GM12873 (cell line): ENCODE data around the gene RNPS1.

ENCODE experiments used
- TF ChIP-seq, protein P1 (sequence below): IDR thresholded peaks from 2 replicates; pipeline ENCODE4 v1.5.1; 2012; ENCODE audit warnings: low read depth, mild to moderate bottlenecking, moderate library complexity, low read length, control low read depth; ENCODE audit not compliant: insufficient read depth; ENCODE audit errors: missing control alignments

Gene RNPS1

DNA sequence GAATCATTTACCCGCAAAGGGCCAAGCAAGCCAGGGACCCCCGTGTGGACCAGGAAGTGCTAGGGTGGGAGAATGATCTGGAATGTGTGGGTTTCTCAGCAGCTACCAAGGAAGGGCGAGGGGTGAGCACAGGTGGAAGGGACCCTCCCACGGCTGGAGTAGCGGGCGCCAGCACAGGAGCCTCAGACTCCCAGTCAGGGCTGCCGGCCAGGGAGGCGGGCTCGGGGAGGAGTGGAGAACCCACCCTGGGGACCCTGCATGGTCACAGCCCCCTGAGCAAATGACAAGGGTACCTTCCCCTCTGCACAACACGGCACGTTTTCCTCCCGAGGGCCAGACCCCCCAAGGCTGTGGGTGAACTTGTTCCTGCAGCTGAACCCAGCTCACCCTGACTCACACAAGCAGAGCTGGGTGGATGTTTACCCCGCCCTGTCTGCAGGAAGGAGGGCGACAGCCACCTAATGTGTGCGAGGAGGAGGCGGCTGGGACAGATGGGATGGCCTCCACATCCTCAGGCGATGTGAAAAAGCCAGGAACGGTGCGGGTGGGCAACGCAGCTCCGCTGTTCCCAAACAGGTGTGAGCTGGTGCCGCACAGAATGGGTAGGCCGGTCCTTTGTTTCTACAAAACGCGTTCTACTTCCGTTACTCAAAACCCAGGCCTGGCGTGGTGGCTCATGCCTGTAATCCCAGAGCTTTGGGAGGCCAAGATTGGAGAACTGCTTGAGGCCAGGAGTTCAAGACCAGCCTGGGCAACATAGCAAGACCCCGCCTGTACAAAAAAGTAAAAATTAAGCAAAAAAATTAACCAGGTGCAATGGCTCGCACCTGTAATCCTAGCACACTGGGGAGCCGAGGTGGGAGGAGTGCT, 22.8 kb downstream of the RNPS1 start:
- TF ChIP-seq, protein P1, sequence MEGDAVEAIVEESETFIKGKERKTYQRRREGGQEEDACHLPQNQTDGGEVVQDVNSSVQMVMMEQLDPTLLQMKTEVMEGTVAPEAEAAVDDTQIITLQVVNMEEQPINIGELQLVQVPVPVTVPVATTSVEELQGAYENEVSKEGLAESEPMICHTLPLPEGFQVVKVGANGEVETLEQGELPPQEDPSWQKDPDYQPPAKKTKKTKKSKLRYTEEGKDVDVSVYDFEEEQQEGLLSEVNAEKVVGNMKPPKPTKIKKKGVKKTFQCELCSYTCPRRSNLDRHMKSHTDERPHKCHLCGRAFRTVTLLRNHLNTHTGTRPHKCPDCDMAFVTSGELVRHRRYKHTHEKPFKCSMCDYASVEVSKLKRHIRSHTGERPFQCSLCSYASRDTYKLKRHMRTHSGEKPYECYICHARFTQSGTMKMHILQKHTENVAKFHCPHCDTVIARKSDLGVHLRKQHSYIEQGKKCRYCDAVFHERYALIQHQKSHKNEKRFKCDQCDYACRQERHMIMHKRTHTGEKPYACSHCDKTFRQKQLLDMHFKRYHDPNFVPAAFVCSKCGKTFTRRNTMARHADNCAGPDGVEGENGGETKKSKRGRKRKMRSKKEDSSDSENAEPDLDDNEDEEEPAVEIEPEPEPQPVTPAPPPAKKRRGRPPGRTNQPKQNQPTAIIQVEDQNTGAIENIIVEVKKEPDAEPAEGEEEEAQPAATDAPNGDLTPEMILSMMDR, result no peak

DNA sequence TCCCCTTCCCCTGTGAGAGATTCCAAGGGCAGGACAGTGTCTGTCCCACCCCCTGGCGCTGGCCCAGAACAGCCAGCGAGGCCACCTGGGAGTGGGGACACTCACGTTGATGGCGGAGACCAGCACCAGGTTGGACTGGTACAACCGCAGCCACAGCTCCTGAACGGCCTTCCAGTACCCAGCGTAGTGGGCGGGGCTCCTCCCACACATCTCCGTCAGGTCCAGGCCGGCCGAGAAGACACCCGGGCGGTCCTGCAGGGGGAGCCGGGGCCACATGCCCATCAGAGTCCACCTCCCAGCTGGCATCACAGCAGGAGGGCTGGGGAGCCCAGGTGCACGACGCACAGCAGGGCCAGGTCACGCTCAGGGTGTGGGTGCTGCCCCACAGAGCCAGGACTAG, 23.6 kb downstream of the RNPS1 start:
- TF ChIP-seq, protein P1, result no peak

DNA sequence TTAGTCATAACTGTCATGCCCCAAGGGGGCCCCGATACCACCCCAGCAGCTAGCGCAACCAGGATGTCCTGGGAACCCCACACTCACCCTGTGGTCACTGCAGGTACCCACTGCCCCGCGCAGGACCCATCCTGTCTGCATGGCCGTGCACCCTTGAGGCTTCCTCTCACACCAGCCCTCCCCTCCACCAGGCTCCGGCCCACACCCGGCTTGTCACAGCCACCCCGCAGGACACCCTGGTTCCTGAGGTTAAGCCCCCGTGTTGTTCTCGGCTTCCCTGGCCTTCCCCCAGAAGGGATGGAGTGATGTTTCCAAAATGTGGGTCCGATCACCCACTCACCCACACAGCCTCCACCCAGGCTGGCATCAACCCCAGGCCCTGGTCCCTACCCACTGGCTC, 24.1 kb downstream of the RNPS1 start:
- TF ChIP-seq, protein P1, result no peak

DNA sequence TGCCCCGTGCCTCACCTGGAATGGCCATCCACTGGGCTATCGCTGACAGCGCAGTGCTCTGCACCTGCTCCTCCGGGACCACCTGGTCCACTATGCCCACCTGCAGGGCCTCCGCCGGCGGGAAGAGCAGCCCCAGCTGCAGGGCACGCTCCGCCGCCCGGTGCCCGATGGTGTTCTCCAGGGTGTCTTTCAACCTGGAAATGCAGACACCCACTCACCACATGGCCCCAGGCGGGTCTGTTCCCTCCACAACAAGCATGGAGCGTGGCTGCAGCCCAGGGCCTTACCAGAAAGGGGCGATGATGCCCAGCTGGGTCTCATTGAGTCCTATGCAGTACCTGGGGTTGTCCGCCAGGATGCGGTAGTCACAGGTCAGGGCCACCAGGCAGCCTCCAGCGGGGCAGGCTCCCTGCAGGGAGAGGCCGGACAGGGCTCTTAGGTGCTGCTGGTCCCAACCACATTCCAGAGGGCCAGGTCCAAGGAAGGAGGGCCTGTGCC, 24.8 kb downstream of the RNPS1 start:
- TF ChIP-seq, protein P1, result peak; percentile 2

DNA sequence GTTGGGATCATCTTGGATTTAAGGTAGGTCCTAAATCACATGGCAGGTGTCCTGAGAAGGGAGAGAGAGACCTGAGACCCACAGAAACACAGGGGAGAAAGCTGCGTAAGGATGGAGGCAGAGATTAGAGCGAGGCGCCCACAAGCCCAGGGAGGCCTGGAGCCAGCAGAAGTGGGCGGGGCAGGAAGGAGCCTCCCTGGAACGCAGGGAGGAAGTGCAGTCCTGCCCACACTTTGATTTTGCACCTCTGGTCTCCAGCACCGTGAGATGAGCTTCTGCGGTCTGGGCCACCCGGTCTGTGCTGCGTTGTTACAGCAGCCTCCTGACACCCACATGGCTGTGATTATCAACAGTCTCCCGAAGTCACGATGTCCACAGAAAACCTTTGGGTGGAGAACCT, 25.3 kb downstream of the RNPS1 start:
- TF ChIP-seq, protein P1, result no peak

DNA sequence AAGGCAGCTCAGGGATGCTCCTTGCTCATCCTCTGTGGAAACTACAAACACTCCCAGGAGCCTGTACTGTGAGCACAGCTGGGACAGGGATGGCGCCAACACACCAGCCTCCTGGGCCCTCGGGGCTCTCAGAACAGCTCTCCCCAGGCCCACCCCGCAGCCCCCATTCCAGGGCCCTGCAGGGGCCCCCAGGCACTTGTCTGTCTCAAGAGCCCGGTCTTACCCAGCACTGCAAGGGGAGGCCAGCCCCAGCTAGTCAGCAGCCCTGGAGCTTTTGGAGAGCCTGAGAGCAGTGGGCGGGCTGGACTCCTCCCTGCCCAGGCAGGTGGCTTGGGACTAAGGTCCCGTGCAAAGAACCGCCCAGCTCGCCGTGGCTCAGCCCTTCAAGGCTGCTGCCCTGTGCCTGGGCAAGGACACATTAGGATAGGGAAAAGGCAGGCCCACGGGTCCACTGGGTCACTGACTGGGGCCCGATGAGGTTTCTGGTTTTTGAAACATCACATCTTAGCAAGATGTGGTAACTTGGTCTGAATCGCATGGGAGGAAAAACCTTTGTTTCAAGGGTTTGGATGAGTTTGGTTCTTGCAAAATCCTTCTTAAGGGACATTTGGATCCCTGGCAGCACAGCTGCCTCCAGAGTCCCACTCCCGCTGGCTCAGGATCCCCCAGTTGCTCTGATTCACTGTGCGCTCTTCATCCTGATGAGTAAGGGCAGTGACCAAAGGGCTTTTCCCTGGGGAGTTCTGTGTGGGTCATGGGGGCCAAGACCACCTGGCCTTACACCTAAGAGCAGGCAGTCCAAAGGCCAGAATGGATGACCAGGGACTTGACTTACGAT, 28.9 kb downstream of the RNPS1 start:
- TF ChIP-seq, protein P1, result no peak

DNA sequence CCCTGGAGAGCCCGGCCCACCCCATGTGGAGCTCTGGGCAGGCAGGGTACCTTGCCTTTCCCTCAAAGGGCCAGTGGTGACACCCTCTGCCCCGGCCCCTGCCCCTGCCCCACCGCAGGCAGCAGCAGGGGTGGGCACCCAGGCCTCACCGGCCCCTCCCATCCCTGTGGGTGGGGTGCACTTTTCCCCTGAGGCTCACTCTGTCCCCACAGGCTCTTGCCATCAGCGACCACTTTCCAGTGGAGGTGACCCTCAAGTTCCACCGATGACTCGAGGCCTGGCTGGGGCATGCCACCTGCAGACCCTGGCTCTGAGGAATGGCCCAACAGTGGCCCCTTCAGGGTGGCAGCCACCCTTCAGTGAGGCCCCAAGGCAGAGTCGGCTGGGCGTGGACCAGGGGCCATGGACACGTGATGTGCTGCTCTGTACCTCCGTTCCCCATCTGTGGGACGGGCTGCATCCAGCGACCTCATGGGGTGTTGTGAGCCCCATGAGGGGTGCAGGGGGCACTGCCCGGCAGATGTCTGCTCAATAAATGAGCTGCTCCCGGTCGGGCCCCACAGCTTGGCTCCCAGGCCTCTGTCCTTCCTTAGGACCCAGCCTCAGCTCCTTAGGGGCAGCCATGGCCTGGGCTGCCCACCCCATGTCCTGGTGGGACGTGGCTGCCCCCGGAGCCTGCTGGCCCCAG, 29.6 kb downstream of the RNPS1 start:
- TF ChIP-seq, protein P1, result no peak
